Measurements from ENCODE around the gene DRAXIN.

GRCh38 chr1:11648732-11649158 is 42.8 kb upstream of the DRAXIN start:
- TF ChIP-seq, protein P1, sequence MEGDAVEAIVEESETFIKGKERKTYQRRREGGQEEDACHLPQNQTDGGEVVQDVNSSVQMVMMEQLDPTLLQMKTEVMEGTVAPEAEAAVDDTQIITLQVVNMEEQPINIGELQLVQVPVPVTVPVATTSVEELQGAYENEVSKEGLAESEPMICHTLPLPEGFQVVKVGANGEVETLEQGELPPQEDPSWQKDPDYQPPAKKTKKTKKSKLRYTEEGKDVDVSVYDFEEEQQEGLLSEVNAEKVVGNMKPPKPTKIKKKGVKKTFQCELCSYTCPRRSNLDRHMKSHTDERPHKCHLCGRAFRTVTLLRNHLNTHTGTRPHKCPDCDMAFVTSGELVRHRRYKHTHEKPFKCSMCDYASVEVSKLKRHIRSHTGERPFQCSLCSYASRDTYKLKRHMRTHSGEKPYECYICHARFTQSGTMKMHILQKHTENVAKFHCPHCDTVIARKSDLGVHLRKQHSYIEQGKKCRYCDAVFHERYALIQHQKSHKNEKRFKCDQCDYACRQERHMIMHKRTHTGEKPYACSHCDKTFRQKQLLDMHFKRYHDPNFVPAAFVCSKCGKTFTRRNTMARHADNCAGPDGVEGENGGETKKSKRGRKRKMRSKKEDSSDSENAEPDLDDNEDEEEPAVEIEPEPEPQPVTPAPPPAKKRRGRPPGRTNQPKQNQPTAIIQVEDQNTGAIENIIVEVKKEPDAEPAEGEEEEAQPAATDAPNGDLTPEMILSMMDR (IDR thresholded peaks at IDR 0.05; ENCODE audit: insufficient read depth, low read depth, low read length), result no peak
- TF ChIP-seq EZH2 (IDR thresholded peaks at IDR 0.05; ENCODE audit: insufficient read depth, low read length), result no peak
